Nephron (organoid): Measurements from ENCODE around the gene RNF4.

Experiments
- H3K27ac Mint-ChIP-seq, 3 experiments: 2 replicates each; pipeline ENCODE4 v1.8.0; 2020; ENCODE audit warnings: mixed read lengths in 3 of 3, mild to moderate bottlenecking in 2 of 3, moderate library complexity in 1 of 3
- H3K27me3 Mint-ChIP-seq: 2 replicates; pipeline ENCODE4 v1.8.0; 2021; ENCODE audit warnings: low read depth, mild to moderate bottlenecking, moderate library complexity, mixed read lengths
- H3K36me3 Mint-ChIP-seq: 2 replicates; pipeline ENCODE4 v1.8.0; 2020; ENCODE audit warnings: low read depth, mixed read lengths
- H3K4me1 Mint-ChIP-seq: 2 replicates; pipeline ENCODE4 v1.8.0; 2020; ENCODE audit warnings: mixed read lengths
- H3K4me3 Mint-ChIP-seq, 3 experiments: 2 replicates each; pipeline ENCODE4 v1.8.0; 2020; ENCODE audit warnings: mild to moderate bottlenecking in 3 of 3, mixed read lengths in 3 of 3, moderate library complexity in 2 of 3
- H3K9me3 Mint-ChIP-seq: 2 replicates; pipeline ENCODE4 v1.8.0; 2020; ENCODE audit warnings: mixed read lengths
- TF ChIP-seq, protein P1 (sequence below), 3 experiments: fragments of 200-600 bp; sonication (generic); IDR thresholded peaks; one replicate each; pipeline ENCODE4 v1.5.0; 2021; ENCODE audit warnings: antibody characterized with exemption in 3 of 3; ENCODE audit not compliant: unreplicated experiment in 3 of 3

The RNF4 gene

GRCh38 chr4:2487632-2488031 is 18.7 kb downstream of the RNF4 start:
- H3K27ac Mint-ChIP-seq, result no peak overlapping the region
- no peak overlapping the region for H3K4me3 Mint-ChIP-seq
- TF ChIP-seq, protein P1, sequence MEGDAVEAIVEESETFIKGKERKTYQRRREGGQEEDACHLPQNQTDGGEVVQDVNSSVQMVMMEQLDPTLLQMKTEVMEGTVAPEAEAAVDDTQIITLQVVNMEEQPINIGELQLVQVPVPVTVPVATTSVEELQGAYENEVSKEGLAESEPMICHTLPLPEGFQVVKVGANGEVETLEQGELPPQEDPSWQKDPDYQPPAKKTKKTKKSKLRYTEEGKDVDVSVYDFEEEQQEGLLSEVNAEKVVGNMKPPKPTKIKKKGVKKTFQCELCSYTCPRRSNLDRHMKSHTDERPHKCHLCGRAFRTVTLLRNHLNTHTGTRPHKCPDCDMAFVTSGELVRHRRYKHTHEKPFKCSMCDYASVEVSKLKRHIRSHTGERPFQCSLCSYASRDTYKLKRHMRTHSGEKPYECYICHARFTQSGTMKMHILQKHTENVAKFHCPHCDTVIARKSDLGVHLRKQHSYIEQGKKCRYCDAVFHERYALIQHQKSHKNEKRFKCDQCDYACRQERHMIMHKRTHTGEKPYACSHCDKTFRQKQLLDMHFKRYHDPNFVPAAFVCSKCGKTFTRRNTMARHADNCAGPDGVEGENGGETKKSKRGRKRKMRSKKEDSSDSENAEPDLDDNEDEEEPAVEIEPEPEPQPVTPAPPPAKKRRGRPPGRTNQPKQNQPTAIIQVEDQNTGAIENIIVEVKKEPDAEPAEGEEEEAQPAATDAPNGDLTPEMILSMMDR (IDR thresholded peaks at IDR 0.05; ENCODE audit: unreplicated experiment in 3 of 3), result no peak
- peaks cover 34% of the 10 kb centered on the region for H3K4me1 Mint-ChIP-seq
- no peaks in the 10 kb centered on the region for H3K9me3 Mint-ChIP-seq
- no peaks in the 10 kb centered on the region for H3K27me3 Mint-ChIP-seq
- peaks cover 26% of the 10 kb centered on the region for H3K36me3 Mint-ChIP-seq

GRCh38 chr4:2489081-2489805 is 20.3 kb downstream of the RNF4 start:
- no peak overlapping the region for H3K27ac Mint-ChIP-seq
- H3K9me3 Mint-ChIP-seq, result no peaks in the 10 kb centered on the region
- TF ChIP-seq, protein P1 (IDR thresholded peaks at IDR 0.05; ENCODE audit: unreplicated experiment in 3 of 3), result no peak
- H3K27me3 Mint-ChIP-seq, result no peaks in the 10 kb centered on the region
- peaks cover 26% of the 10 kb centered on the region for H3K4me1 Mint-ChIP-seq
- H3K4me3 Mint-ChIP-seq, result no peak overlapping the region
- H3K36me3 Mint-ChIP-seq, result peaks cover 37% of the 10 kb centered on the region

DNA sequence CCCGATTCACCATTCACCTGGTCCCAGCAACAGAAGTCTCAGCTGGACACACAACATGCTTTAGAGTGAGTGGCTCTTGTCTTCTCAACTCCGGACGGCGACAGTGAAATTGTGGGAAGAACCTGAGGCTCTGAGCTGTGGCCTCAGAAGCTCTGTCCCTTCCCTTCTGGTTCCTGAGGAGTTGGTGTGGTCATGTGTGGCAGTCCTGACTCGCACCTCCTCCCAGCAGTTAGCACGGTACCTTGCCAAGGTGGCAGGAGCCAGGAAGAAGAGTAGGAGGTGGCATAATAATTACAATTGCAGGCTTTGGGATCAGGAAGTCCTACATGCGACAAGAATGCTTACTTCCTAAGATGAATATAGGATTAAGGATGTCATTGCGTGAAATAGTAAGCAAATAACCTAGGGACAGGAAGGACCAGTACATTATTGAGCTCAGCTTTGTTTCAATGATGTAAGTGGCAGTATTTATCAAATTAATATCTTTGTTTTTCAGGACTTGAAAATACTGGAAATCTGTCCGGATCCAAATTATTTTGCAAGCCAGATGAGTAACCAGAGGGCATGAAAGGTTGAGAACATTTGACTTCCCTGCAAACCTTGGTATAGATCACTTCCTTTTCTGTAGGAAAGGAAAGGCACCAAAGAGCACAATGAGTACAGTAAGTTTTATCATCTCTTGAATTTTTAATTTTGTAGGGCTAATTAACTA is 21.1 kb downstream of the RNF4 start:
- no peaks in the 10 kb centered on the region for H3K27me3 Mint-ChIP-seq

DNA sequence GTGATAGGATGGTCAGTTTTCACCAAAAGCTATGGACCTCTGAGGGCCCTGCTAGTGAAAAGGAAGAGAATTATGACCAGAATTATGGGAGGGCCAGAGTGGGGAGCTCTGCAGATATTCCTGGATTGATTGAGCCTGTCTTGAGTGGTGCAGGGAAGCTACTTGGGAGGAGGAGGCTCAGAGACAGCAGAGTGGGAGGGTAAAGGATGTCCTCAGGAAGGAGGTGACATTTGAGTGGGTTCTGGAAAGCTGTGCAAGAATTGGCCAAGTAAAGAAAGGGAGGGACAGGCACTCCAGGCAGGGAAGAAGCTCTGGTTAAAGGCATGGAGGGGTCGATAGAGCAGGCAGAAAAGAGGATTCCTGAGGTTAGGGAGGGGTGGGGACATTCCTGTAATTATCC is 24.1 kb downstream of the RNF4 start:
- TF ChIP-seq, protein P1 (IDR thresholded peaks at IDR 0.05; ENCODE audit: unreplicated experiment in 3 of 3), result no peak
- Mint-ChIP-seq H3K27me3 (no peaks in the 10 kb centered on the region), H3K9me3 (no peaks in the 10 kb centered on the region), H3K4me3 (no peak overlapping the region), H3K4me1 (no peaks in the 10 kb centered on the region), H3K36me3 (peaks cover 67% of the 10 kb centered on the region), H3K27ac (no peak overlapping the region)

More for the DNA sequence above, 21.1 kb downstream of the RNF4 start:
- TF ChIP-seq, protein P1 (IDR thresholded peaks at IDR 0.05; ENCODE audit: unreplicated experiment in 3 of 3), result no peak
- peaks cover 42% of the 10 kb centered on the region for H3K36me3 Mint-ChIP-seq
- peaks cover 19% of the 10 kb centered on the region for H3K4me1 Mint-ChIP-seq
- H3K27ac Mint-ChIP-seq, result no peak overlapping the region
- no peaks in the 10 kb centered on the region for H3K9me3 Mint-ChIP-seq
- no peak overlapping the region for H3K4me3 Mint-ChIP-seq

DNA sequence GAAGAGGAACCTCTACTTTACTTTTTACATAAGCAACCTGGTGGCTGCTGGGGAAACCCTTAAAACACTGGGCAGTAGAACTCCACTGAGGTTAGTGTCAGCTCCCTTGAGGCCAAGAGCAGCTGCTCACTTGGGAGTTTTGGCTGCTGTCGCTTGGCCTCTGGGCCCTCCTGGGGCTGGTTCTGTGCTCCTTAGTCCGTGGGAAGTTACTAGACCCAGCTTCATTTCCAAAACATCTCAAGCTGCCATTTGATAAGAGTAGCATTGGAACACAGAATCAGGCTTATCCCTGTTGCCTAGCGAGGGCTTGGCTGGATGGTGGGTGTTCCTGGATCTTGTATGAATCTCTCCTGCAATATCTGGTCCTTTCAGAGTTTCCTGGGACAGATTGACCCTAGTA is 26.1 kb downstream of the RNF4 start:
- no peaks in the 10 kb centered on the region for H3K4me1 Mint-ChIP-seq
- TF ChIP-seq, protein P1 (IDR thresholded peaks at IDR 0.05; ENCODE audit: unreplicated experiment in 3 of 3), result no peak
- peaks cover 75% of the 10 kb centered on the region for H3K36me3 Mint-ChIP-seq
- H3K27ac Mint-ChIP-seq, result no peak overlapping the region
- H3K4me3 Mint-ChIP-seq, result no peak overlapping the region
- H3K9me3 Mint-ChIP-seq, result no peaks in the 10 kb centered on the region
- H3K27me3 Mint-ChIP-seq, result no peaks in the 10 kb centered on the region
